Stimulated activated CD4-positive, alpha-beta T cell treated with anti-CD3 and anti-CD28 coated beads, TNF-alpha, amount 100 ng/mL, for 24 hours (primary cell): ENCODE results near the gene MAD1L1.
"Not testable (repeated sequence)": the region's sequence is repeated elsewhere in the genome, so short reads cannot be mapped to it uniquely, and the experiment has no call there.

Experiments
- DNase-seq, 3 experiments: peaks; one replicate each; pipeline ENCODE4 v3.0.0-alpha.2; 2020; ENCODE audit warnings: low read depth in 3 of 3

The MAD1L1 gene

GRCh38 chr7:1868516-1869165 is 364.1 kb downstream of the MAD1L1 start:
- DNase-seq: no peak

- no peak for DNase-seq
These were observed 365.1 kb downstream of the MAD1L1 start for GRCh38 chr7:1867370-1868260.

- DNase-seq: no peak
These were observed 366.1 kb downstream of the MAD1L1 start for GRCh38 chr7:1866601-1867000.

GRCh38 chr7:1865571-1866255 is 367.0 kb downstream of the MAD1L1 start:
- DNase-seq: no peak

GRCh38 chr7:1865000-1865555 is 367.7 kb downstream of the MAD1L1 start:
- no peak for DNase-seq

- DNase-seq: no peak
These were observed 368.4 kb downstream of the MAD1L1 start for GRCh38 chr7:1864161-1864940.

GRCh38 chr7:1863091-1863900 is 369.4 kb downstream of the MAD1L1 start:
- no peak for DNase-seq

- no peak for DNase-seq
These were observed 370.2 kb downstream of the MAD1L1 start for GRCh38 chr7:1862560-1862959.

- no peak for DNase-seq
These were observed 370.8 kb downstream of the MAD1L1 start for GRCh38 chr7:1861799-1862458.

- not testable (repeated sequence) for DNase-seq
These were observed 371.6 kb downstream of the MAD1L1 start for GRCh38 chr7:1860881-1861798.

GRCh38 chr7:1859266-1860035 is 373.3 kb downstream of the MAD1L1 start:
- DNase-seq: no peak

- no peak for DNase-seq
These were observed 374.1 kb downstream of the MAD1L1 start for GRCh38 chr7:1858435-1859265.

GRCh38 chr7:1857487-1858421 is 375.0 kb downstream of the MAD1L1 start:
- no peak for DNase-seq

GRCh38 chr7:1856888-1857441 is 375.8 kb downstream of the MAD1L1 start:
- no peak for DNase-seq

- DNase-seq: no peak
These were observed 376.4 kb downstream of the MAD1L1 start for GRCh38 chr7:1856161-1856887.
